Neuron (in vitro differentiated cells): ENCODE data around the gene INPP5A.

Experiments used
- H2AFZ ChIP-seq: one replicate; pipeline ENCODE4 v1.6.1; 2013; ENCODE audit warnings: low read depth, mild to moderate bottlenecking, inconsistent platforms, low read length, moderate library complexity
- H3K27me3 ChIP-seq: one replicate; pipeline ENCODE4 v1.6.1; 2013; ENCODE audit warnings: low read length; ENCODE audit not compliant: insufficient read depth
- H3K36me3 ChIP-seq: one replicate; pipeline ENCODE4 v1.6.1; 2013; ENCODE audit warnings: low read length; ENCODE audit not compliant: insufficient read depth
- H3K4me1 ChIP-seq: one replicate; pipeline ENCODE4 v1.6.1; 2013; ENCODE audit warnings: low read length; ENCODE audit not compliant: insufficient read depth
- H3K4me3 ChIP-seq: 2 replicates; pipeline ENCODE4 v1.5.1; 2013; ENCODE audit warnings: mild to moderate bottlenecking, low read length, moderate library complexity
- H3K9me3 ChIP-seq: one replicate; pipeline ENCODE4 v1.6.1; 2013; ENCODE audit warnings: low read length

INPP5A gene

GRCh38 chr10:132641966-132642731 lies 104.6 kb downstream of the INPP5A start:
- Histone ChIP-seq H3K9me3 (peaks cover 5% of the 10 kb centered on the region), H3K4me3 (no peak overlapping the region), H2AFZ (no peak overlapping the region), H3K27me3 (no peaks in the 10 kb centered on the region), H3K4me1 (peaks cover 3% of the 10 kb centered on the region), H3K36me3 (no peaks in the 10 kb centered on the region)

GRCh38 chr10:132642732-132643008 lies 105.1 kb downstream of the INPP5A start:
- H2AFZ ChIP-seq, result no peak overlapping the region
- H3K4me1 ChIP-seq, result peaks cover under 1% of the 10 kb centered on the region
- H3K36me3 ChIP-seq, result no peaks in the 10 kb centered on the region
- peaks cover 5% of the 10 kb centered on the region for H3K9me3 ChIP-seq
- H3K27me3 ChIP-seq, result no peaks in the 10 kb centered on the region
- no peak overlapping the region for H3K4me3 ChIP-seq

- Histone ChIP-seq H3K36me3 (no peaks in the 10 kb centered on the region), H3K4me3 (no peak overlapping the region), H3K9me3 (peaks cover 5% of the 10 kb centered on the region), H2AFZ (no peak overlapping the region), H3K27me3 (no peaks in the 10 kb centered on the region), H3K4me1 (peaks cover 12% of the 10 kb centered on the region)
Measured at GRCh38 chr10:132643709-132644526, 106.3 kb downstream of the INPP5A start.

GRCh38 chr10:132644527-132645246 lies 107.1 kb downstream of the INPP5A start:
- no peaks in the 10 kb centered on the region for H3K36me3 ChIP-seq
- no peak overlapping the region for H2AFZ ChIP-seq
- H3K9me3 ChIP-seq, result peaks cover 5% of the 10 kb centered on the region
- no peak overlapping the region for H3K4me3 ChIP-seq
- peaks cover 12% of the 10 kb centered on the region for H3K4me1 ChIP-seq
- H3K27me3 ChIP-seq, result no peaks in the 10 kb centered on the region

GRCh38 chr10:132645247-132645530 lies 107.6 kb downstream of the INPP5A start:
- H3K4me1 ChIP-seq, result peaks cover 12% of the 10 kb centered on the region

GRCh38 chr10:132645630-132646442 lies 108.2 kb downstream of the INPP5A start:
- Histone ChIP-seq H3K27me3 (no peaks in the 10 kb centered on the region), H2AFZ (no peak overlapping the region), H3K4me1 (peaks cover 12% of the 10 kb centered on the region), H3K9me3 (peaks cover 5% of the 10 kb centered on the region), H3K4me3 (no peak overlapping the region), H3K36me3 (no peaks in the 10 kb centered on the region)

More at GRCh38 chr10:132645247-132645530, 107.6 kb downstream of the INPP5A start:
- peaks cover 5% of the 10 kb centered on the region for H3K9me3 ChIP-seq
- no peaks in the 10 kb centered on the region for H3K27me3 ChIP-seq
- no peaks in the 10 kb centered on the region for H3K36me3 ChIP-seq
- H3K4me3 ChIP-seq, result no peak overlapping the region
- no peak overlapping the region for H2AFZ ChIP-seq

GRCh38 chr10:132646443-132647097 lies 109.0 kb downstream of the INPP5A start:
- Histone ChIP-seq H3K36me3 (no peaks in the 10 kb centered on the region), H2AFZ (no peak overlapping the region), H3K4me3 (no peak overlapping the region), H3K27me3 (no peaks in the 10 kb centered on the region), H3K9me3 (peaks cover 5% of the 10 kb centered on the region), H3K4me1 (peaks cover 12% of the 10 kb centered on the region)

GRCh38 chr10:132647424-132647823 lies 109.8 kb downstream of the INPP5A start:
- no peak overlapping the region for H2AFZ ChIP-seq
- no peaks in the 10 kb centered on the region for H3K27me3 ChIP-seq
- no peak overlapping the region for H3K4me3 ChIP-seq
- H3K36me3 ChIP-seq, result no peaks in the 10 kb centered on the region
- peaks cover 12% of the 10 kb centered on the region for H3K4me1 ChIP-seq
- H3K9me3 ChIP-seq, result peaks cover 2% of the 10 kb centered on the region

- peaks cover 12% of the 10 kb centered on the region for H3K4me1 ChIP-seq
- H3K4me3 ChIP-seq, result no peak overlapping the region
- H3K27me3 ChIP-seq, result no peaks in the 10 kb centered on the region
- no peaks in the 10 kb centered on the region for H3K36me3 ChIP-seq
- no peaks in the 10 kb centered on the region for H3K9me3 ChIP-seq
- no peak overlapping the region for H2AFZ ChIP-seq
Measured at GRCh38 chr10:132648072-132648850, 110.7 kb downstream of the INPP5A start.

GRCh38 chr10:132648851-132649528 lies 111.4 kb downstream of the INPP5A start:
- no peak overlapping the region for H3K4me3 ChIP-seq

GRCh38 chr10:132649651-132650360 lies 112.2 kb downstream of the INPP5A start:
- Histone ChIP-seq H2AFZ (no peak overlapping the region), H3K27me3 (no peaks in the 10 kb centered on the region), H3K4me3 (no peak overlapping the region), H3K36me3 (no peaks in the 10 kb centered on the region), H3K9me3 (no peaks in the 10 kb centered on the region), H3K4me1 (peaks cover 12% of the 10 kb centered on the region)

More at GRCh38 chr10:132648851-132649528, 111.4 kb downstream of the INPP5A start:
- no peak overlapping the region for H2AFZ ChIP-seq
- H3K4me1 ChIP-seq, result peaks cover 12% of the 10 kb centered on the region
- no peaks in the 10 kb centered on the region for H3K27me3 ChIP-seq
- no peaks in the 10 kb centered on the region for H3K9me3 ChIP-seq
- no peaks in the 10 kb centered on the region for H3K36me3 ChIP-seq
